Transverse colon (tissue), 4 donors: ENCODE data around the gene DRGX. TPM values are rescaled to one million over a fixed set of nuclear protein-coding genes. Genes with fewer than 3 reads are reported as not detected.

Source experiments
- DNase-seq: peaks from one replicate; pipeline ENCODE4 v3.0.0-alpha.2; 2019
- H3K27ac ChIP-seq, 4 donors: fragments of 200-600 bp; sonication (generic); 2 replicates each; pipeline ENCODE4 v1.5.1; 2016 to 2018; ENCODE audit warnings: inconsistent platforms in 4 of 4
- H3K27me3 ChIP-seq: fragments of 200-600 bp; sonication (generic); 2 replicates; pipeline ENCODE4 v1.5.1; 2017; ENCODE audit warnings: inconsistent platforms
- H3K36me3 ChIP-seq, 4 donors: fragments of 200-600 bp; sonication (generic); 2 replicates each; pipeline ENCODE4 v1.5.1; 2017 to 2019; ENCODE audit warnings: inconsistent platforms in 4 of 4
- H3K4me1 ChIP-seq, 4 donors: fragments of 200-600 bp; sonication (generic); 2 replicates each; pipeline ENCODE4 v1.5.1; 2017 to 2020; ENCODE audit warnings: inconsistent platforms in 4 of 4
- H3K4me3 ChIP-seq, 4 donors: fragments of 200-600 bp; sonication (generic); 1 replicate in 1 of 4; 2 replicates in 3 of 4; pipeline versions ENCODE4 v1.5.1 to v1.6.1; 2017 to 2019; ENCODE audit warnings: inconsistent platforms in 4 of 4
- H3K9me3 ChIP-seq, 2 donors: fragments of 200-600 bp; sonication (generic); 2 replicates each; pipeline ENCODE4 v1.5.1; 2017 to 2019; ENCODE audit warnings: inconsistent platforms in 2 of 2
- EP300 ChIP-seq: sonication (generic); formaldehyde crosslinking; IDR thresholded peaks from one replicate; pipeline ENCODE4 v1.6.1; 2017; ENCODE audit warnings: antibody characterized with exemption, low read depth
- POLR2A ChIP-seq: fragments of 450-650 bp; IDR thresholded peaks from one replicate; pipeline ENCODE4 v1.6.1; 2016; ENCODE audit warnings: antibody characterized with exemption, mild to moderate bottlenecking, moderate library complexity
- POLR2AphosphoS5 ChIP-seq, 3 donors: sonication (generic); formaldehyde crosslinking; IDR thresholded peaks; one replicate each; pipeline ENCODE4 v1.6.1; 2016; ENCODE audit warnings: antibody characterized with exemption in 3 of 3
- WGBS, 2 donors: methylation state at CpG; one replicate each; pipeline ENCODE4 v1.1.5; 2018; ENCODE audit warnings: low coverage in 1 of 2; 5-methylcytosine and 5-hydroxymethylcytosine counted together
- in situ Hi-C, 4 donors: fragments of 200-750 bp; cut with MboI; loops; one replicate each; pipeline versions ENCODE4 v1.15.0 to v1.15.1; 2017; ENCODE audit warnings: low sequenced_read_pairs in 3 of 4, low pct_ligation_motif_present in 1 of 4, low pct_unique_long_range_greater_than_20kb in 1 of 4
- intact Hi-C: fragments of 100-400 bp; cut with DNase I; formaldehyde crosslinking; loops from one replicate; pipeline ENCODE4 v1.15.1; 2023; ENCODE audit warnings: low total_unique reads
- total RNA-seq, 4 donors: library from RNA; depleted of rRNA; stranded (reverse); fragments of >200 nt; gene quantifications; one replicate each; pipeline ENCODE4 v1.1.0, GENCODE V29; 2016
- TF ChIP-seq, protein P1 (sequence below), 5 experiments: fragments of 200-600 bp in 3 of 5; fragments of 450-650 bp in 2 of 5; sonication (generic) in 3 of 5; IDR thresholded peaks; 1 replicate in 2 of 5; 2 replicates in 3 of 5; pipeline ENCODE4 v1.5.1; 2016 to 2017; ENCODE audit warnings: antibody characterized with exemption in 5 of 5, inconsistent platforms in 3 of 5, mild to moderate bottlenecking in 2 of 5, moderate library complexity in 1 of 5

DRGX gene
- total RNA-seq, 4 donors from 2014 or later = 0.32 to 0.37 TPM; not detected in 2

DNA sequence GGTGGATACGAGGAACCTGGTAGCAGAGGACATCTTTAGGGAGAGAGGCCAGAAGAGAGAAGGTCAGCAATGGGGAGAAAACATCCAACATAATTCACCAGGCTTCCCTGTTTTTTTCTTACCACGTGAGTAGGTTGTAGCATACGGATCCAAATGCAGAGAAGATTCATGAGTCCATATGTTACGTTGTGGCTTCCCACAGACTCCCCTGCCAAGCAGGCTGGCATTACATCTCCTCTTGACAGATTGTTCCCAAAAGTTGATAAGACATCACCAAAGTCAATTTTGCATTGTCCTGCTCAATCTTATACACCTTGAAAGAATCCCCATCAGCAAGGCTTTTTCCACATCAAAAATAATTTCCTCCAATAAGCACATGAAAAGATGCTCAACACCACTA is 39.7 kb downstream of the DRGX start:
- no peak for TF ChIP-seq EP300
- TF ChIP-seq POLR2AphosphoS5 (IDR thresholded peaks at IDR 0.05) = no peak
- TF ChIP-seq, protein P1, sequence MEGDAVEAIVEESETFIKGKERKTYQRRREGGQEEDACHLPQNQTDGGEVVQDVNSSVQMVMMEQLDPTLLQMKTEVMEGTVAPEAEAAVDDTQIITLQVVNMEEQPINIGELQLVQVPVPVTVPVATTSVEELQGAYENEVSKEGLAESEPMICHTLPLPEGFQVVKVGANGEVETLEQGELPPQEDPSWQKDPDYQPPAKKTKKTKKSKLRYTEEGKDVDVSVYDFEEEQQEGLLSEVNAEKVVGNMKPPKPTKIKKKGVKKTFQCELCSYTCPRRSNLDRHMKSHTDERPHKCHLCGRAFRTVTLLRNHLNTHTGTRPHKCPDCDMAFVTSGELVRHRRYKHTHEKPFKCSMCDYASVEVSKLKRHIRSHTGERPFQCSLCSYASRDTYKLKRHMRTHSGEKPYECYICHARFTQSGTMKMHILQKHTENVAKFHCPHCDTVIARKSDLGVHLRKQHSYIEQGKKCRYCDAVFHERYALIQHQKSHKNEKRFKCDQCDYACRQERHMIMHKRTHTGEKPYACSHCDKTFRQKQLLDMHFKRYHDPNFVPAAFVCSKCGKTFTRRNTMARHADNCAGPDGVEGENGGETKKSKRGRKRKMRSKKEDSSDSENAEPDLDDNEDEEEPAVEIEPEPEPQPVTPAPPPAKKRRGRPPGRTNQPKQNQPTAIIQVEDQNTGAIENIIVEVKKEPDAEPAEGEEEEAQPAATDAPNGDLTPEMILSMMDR (IDR thresholded peaks at IDR 0.05) = no peak
- TF ChIP-seq POLR2A = no peak
- Histone ChIP-seq H3K27me3 (no peaks in the 10 kb centered on the region), H3K9me3 (no peaks in the 10 kb centered on the region), H3K36me3 (no peaks in the 10 kb centered on the region), H3K27ac (no peak overlapping the region), H3K4me1 (no peaks in the 10 kb centered on the region), H3K4me3 (no peak overlapping the region)
- no peak for DNase-seq
- in situ Hi-C loops (no loop called here), intact Hi-C loops (no loop called here)
- WGBS, 2 donors = 78 to 93% methylated on average over 3 to 4 of the region's 4 CpGs

DNA sequence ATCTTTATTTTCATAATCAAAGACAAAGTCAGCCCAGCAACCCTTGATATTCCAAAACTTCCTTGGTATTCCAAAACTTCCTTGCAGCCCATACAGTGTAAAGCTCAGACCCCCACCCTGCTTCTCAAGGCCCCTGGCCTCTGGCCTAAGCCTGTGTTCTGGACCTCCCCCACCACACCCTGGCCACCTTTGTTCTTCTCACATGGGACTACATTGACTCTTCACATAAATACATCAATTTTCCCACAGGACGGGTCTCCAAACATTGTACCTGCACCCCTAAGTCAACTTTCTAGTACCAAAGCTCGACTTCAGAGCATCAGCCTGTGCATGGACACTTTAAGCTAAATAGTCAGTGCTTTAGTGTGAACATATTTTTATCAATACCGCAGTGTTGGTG is 40.7 kb downstream of the DRGX start:
- intact Hi-C loops (no loop called here), in situ Hi-C loops (no loop called here)
- WGBS, 2 donors = 68 to 77% methylated on average over 2 to 3 of the region's 3 CpGs
- Histone ChIP-seq H3K4me1 (no peaks in the 10 kb centered on the region), H3K4me3 (no peak overlapping the region), H3K27me3 (no peaks in the 10 kb centered on the region), H3K27ac (no peak overlapping the region), H3K9me3 (no peaks in the 10 kb centered on the region), H3K36me3 (no peaks in the 10 kb centered on the region)
- TF ChIP-seq POLR2AphosphoS5 (IDR thresholded peaks at IDR 0.05) = no peak
- no peak for DNase-seq

DNA sequence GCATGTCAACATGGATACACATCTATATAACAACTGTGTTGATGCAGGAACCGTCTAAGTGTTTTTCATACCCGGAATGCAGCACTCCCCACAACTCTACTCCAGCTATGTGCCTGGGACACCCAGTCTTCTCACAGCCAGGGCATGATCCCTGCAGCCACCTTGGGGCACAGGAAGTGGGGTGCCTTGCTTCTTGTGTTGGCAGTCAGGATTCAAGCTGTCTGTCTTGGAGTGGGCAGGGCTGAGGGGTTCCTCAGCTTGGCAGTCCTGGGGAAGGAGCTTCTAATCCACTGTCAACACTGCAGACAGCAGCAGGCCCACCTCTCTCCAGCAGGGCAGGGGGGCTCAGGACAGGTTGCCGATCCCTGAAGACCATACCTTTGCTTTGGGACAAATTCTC is 41.3 kb downstream of the DRGX start:
- Histone ChIP-seq H3K36me3 (no peaks in the 10 kb centered on the region), H3K9me3 (no peaks in the 10 kb centered on the region), H3K27ac (no peak overlapping the region), H3K4me1 (no peaks in the 10 kb centered on the region), H3K4me3 (no peak overlapping the region), H3K27me3 (no peaks in the 10 kb centered on the region)
- no peak for DNase-seq
- intact Hi-C loops = no loop called here
- TF ChIP-seq POLR2A (no peak), EP300 (no peak), POLR2AphosphoS5 (IDR thresholded peaks at IDR 0.05) (no peak)
- TF ChIP-seq, protein P1 (IDR thresholded peaks at IDR 0.05) = no peak
- in situ Hi-C loops = no loop called here
- 83 to 93% methylated on average over 2 to 3 of the region's 3 CpGs for WGBS, 2 donors

DNA sequence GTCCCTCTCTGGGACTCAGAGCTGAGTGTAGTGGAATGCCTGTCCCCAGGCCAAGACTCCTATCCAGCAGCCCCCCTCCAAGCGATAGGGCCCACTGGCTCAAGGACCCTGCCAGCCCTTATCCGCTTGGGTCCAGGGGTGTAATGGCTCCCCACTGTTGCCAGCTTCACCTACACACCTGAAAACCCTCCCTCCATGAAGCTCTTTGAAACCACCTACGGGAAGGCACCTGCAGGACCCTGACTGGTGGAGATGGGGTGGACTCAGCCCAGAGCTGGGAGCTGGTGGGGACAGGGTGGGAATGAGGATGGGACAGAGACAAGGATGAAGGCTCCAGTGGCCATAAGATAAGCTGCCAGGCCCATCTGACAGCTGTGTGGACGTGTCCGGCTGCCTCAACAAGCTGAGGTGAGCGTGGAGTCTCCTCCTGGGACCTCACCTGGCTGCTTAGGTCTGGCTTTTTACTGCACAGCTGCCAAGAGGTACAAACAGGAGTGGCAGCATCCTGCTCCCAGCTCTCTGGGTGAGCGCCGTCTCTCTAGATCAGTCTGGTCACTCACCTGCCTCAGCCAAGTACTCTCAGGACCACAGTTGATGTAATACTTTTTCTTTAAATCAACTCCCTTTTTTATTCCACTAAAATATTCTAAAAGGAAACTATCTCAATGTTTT is 41.9 kb downstream of the DRGX start:
- intact Hi-C loops (no loop called here), in situ Hi-C loops (no loop called here)
- Histone ChIP-seq H3K4me1 (no peaks in the 10 kb centered on the region), H3K27me3 (no peaks in the 10 kb centered on the region), H3K9me3 (no peaks in the 10 kb centered on the region), H3K27ac (no peak overlapping the region), H3K36me3 (no peaks in the 10 kb centered on the region), H3K4me3 (no peak overlapping the region)
- DNase-seq = no peak
- 68 to 85% methylated on average over 5 to 8 of the region's 8 CpGs for WGBS, 2 donors
- TF ChIP-seq POLR2AphosphoS5 (IDR thresholded peaks at IDR 0.05) (no peak), POLR2A (no peak), EP300 (no peak)
- TF ChIP-seq, protein P1 (IDR thresholded peaks at IDR 0.05) = no peak
